WTC11 (cell line): ENCODE measurements around the gene FBXL13.

Source experiments
- ATF3 ChIP-seq: sonication (generic); formaldehyde crosslinking; conservative IDR thresholded peaks from 2 replicates; pipeline ENCODE4 v1.8.1; 2022; ENCODE audit warnings: mild to moderate bottlenecking, missing genetic modification reagents
- CREB1 ChIP-seq: sonication (generic); formaldehyde crosslinking; IDR thresholded peaks from 2 replicates; pipeline ENCODE4 v1.8.0; 2023; ENCODE audit warnings: mild to moderate bottlenecking, missing genetic modification reagents
- FOXJ3 ChIP-seq: sonication (generic); formaldehyde crosslinking; IDR thresholded peaks from 2 replicates; pipeline ENCODE4 v1.9.0; 2021; ENCODE audit warnings: missing genetic modification reagents, mild to moderate bottlenecking, borderline replicate concordance
- IRF1 ChIP-seq: sonication (generic); formaldehyde crosslinking; IDR thresholded peaks from 2 replicates; pipeline ENCODE4 v1.8.0; 2023; ENCODE audit warnings: missing genetic modification reagents
- IRF2 ChIP-seq: sonication (generic); formaldehyde crosslinking; IDR thresholded peaks from 2 replicates; pipeline ENCODE4 v1.8.0; 2022; ENCODE audit warnings: low read depth, missing genetic modification reagents, borderline replicate concordance
- MAX ChIP-seq: sonication (generic); formaldehyde crosslinking; IDR thresholded peaks from 2 replicates; pipeline ENCODE4 v1.8.0; 2022; ENCODE audit warnings: mild to moderate bottlenecking, missing genetic modification reagents
- USF2 ChIP-seq: sonication (generic); formaldehyde crosslinking; IDR thresholded peaks from 2 replicates; pipeline ENCODE4 v1.8.1; 2023; ENCODE audit warnings: mild to moderate bottlenecking, missing genetic modification reagents, moderate library complexity
- ZNF423 ChIP-seq: fragments of 250-450 bp; sonication (Bioruptor Pico); IDR thresholded peaks from 2 replicates; pipeline ENCODE4 v2.1.2; 2022; ENCODE audit warnings: mild to moderate bottlenecking, moderate library complexity
- ZSCAN18 ChIP-seq: fragments of 250-450 bp; sonication (Bioruptor Pico); IDR thresholded peaks from 2 replicates; pipeline ENCODE4 v2.1.2; 2022; ENCODE audit warnings: mild to moderate bottlenecking, moderate library complexity
- TF ChIP-seq, protein P1 (sequence below): sonication (generic); formaldehyde crosslinking; IDR thresholded peaks from 2 replicates; pipeline ENCODE4 v1.8.1; 2023; ENCODE audit warnings: mild to moderate bottlenecking, missing genetic modification reagents, borderline replicate concordance
- TF ChIP-seq, protein P2 (sequence below): fragments of 200-600 bp; IDR thresholded peaks from 2 replicates; pipeline ENCODE4 v1.8.0; 2022; ENCODE audit warnings: antibody characterized with exemption
- TF ChIP-seq, protein P3 (sequence below): sonication (generic); formaldehyde crosslinking; IDR thresholded peaks from 2 replicates; pipeline ENCODE4 v1.8.1; 2023; ENCODE audit warnings: mild to moderate bottlenecking, missing genetic modification reagents, moderate library complexity
- TF ChIP-seq, protein P4 (sequence below): sonication (generic); formaldehyde crosslinking; IDR thresholded peaks from 2 replicates; pipeline ENCODE4 v1.8.0; 2022; ENCODE audit warnings: missing genetic modification reagents

GRCh38 chr7:102982235-102982634 lies 92.4 kb downstream of the FBXL13 start:
- TF ChIP-seq FOXJ3 (CRISPR knock-in tag): no peak
- TF ChIP-seq, protein P1, sequence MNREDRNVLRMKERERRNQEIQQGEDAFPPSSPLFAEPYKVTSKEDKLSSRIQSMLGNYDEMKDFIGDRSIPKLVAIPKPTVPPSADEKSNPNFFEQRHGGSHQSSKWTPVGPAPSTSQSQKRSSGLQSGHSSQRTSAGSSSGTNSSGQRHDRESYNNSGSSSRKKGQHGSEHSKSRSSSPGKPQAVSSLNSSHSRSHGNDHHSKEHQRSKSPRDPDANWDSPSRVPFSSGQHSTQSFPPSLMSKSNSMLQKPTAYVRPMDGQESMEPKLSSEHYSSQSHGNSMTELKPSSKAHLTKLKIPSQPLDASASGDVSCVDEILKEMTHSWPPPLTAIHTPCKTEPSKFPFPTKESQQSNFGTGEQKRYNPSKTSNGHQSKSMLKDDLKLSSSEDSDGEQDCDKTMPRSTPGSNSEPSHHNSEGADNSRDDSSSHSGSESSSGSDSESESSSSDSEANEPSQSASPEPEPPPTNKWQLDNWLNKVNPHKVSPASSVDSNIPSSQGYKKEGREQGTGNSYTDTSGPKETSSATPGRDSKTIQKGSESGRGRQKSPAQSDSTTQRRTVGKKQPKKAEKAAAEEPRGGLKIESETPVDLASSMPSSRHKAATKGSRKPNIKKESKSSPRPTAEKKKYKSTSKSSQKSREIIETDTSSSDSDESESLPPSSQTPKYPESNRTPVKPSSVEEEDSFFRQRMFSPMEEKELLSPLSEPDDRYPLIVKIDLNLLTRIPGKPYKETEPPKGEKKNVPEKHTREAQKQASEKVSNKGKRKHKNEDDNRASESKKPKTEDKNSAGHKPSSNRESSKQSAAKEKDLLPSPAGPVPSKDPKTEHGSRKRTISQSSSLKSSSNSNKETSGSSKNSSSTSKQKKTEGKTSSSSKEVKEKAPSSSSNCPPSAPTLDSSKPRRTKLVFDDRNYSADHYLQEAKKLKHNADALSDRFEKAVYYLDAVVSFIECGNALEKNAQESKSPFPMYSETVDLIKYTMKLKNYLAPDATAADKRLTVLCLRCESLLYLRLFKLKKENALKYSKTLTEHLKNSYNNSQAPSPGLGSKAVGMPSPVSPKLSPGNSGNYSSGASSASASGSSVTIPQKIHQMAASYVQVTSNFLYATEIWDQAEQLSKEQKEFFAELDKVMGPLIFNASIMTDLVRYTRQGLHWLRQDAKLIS (CRISPR knock-in tag): no peak
- TF ChIP-seq, protein P2, sequence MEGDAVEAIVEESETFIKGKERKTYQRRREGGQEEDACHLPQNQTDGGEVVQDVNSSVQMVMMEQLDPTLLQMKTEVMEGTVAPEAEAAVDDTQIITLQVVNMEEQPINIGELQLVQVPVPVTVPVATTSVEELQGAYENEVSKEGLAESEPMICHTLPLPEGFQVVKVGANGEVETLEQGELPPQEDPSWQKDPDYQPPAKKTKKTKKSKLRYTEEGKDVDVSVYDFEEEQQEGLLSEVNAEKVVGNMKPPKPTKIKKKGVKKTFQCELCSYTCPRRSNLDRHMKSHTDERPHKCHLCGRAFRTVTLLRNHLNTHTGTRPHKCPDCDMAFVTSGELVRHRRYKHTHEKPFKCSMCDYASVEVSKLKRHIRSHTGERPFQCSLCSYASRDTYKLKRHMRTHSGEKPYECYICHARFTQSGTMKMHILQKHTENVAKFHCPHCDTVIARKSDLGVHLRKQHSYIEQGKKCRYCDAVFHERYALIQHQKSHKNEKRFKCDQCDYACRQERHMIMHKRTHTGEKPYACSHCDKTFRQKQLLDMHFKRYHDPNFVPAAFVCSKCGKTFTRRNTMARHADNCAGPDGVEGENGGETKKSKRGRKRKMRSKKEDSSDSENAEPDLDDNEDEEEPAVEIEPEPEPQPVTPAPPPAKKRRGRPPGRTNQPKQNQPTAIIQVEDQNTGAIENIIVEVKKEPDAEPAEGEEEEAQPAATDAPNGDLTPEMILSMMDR: no peak
- TF ChIP-seq MAX: no peak
- TF ChIP-seq, protein P3, sequence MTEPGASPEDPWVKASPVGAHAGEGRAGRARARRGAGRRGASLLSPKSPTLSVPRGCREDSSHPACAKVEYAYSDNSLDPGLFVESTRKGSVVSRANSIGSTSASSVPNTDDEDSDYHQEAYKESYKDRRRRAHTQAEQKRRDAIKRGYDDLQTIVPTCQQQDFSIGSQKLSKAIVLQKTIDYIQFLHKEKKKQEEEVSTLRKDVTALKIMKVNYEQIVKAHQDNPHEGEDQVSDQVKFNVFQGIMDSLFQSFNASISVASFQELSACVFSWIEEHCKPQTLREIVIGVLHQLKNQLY (CRISPR knock-in tag): no peak
- TF ChIP-seq IRF1 (CRISPR knock-in tag): no peak
- TF ChIP-seq CREB1: no peak
- no peak for TF ChIP-seq ATF3
- no peak for TF ChIP-seq IRF2 (CRISPR knock-in tag)
- TF ChIP-seq ZNF423 (CRISPR knock-in tag): no peak
- TF ChIP-seq, protein P4, sequence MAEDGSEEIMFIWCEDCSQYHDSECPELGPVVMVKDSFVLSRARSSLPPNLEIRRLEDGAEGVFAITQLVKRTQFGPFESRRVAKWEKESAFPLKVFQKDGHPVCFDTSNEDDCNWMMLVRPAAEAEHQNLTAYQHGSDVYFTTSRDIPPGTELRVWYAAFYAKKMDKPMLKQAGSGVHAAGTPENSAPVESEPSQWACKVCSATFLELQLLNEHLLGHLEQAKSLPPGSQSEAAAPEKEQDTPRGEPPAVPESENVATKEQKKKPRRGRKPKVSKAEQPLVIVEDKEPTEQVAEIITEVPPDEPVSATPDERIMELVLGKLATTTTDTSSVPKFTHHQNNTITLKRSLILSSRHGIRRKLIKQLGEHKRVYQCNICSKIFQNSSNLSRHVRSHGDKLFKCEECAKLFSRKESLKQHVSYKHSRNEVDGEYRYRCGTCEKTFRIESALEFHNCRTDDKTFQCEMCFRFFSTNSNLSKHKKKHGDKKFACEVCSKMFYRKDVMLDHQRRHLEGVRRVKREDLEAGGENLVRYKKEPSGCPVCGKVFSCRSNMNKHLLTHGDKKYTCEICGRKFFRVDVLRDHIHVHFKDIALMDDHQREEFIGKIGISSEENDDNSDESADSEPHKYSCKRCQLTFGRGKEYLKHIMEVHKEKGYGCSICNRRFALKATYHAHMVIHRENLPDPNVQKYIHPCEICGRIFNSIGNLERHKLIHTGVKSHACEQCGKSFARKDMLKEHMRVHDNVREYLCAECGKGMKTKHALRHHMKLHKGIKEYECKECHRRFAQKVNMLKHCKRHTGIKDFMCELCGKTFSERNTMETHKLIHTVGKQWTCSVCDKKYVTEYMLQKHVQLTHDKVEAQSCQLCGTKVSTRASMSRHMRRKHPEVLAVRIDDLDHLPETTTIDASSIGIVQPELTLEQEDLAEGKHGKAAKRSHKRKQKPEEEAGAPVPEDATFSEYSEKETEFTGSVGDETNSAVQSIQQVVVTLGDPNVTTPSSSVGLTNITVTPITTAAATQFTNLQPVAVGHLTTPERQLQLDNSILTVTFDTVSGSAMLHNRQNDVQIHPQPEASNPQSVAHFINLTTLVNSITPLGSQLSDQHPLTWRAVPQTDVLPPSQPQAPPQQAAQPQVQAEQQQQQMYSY: no peak
- TF ChIP-seq USF2 (CRISPR knock-in tag): no peak
- no peak for TF ChIP-seq ZSCAN18 (CRISPR knock-in tag)
